HepG2 (cell line): Measurements from ENCODE around the gene SLIT1. TPM values are rescaled to one million over a fixed set of nuclear protein-coding genes. Genes with fewer than 3 reads are reported as not detected.

Experiments
- ATAC-seq: fragments of 200-7000 bp; cut with Tn5 transposase; 3 replicates; pipeline ENCODE4 v1.9.1; 2020; ENCODE audit warnings: mild to moderate bottlenecking, moderate library complexity
- BruUV-seq: library from RNA; stranded (reverse); fragments of 400-500 nt; replicated peaks from 2 replicates; lab custom pipeline; 2021; lab: Mats Ljungman, UMichigan
- CTCF ChIA-PET: fragments of 300-600 bp; formaldehyde crosslinking; extraction: SDS; loops from one replicate; lab custom pipeline; 2021; ENCODE audit warnings: low total read pairs, inconsistent platforms, low intra/inter-chr PET ratio; lab: Yijun Ruan, JAX
- POLR2A ChIA-PET: fragments of 350-600 bp; sonication (Branson Sonifier 250); formaldehyde crosslinking; loops from one replicate; lab custom pipeline; 2020; ENCODE audit warnings: antibody characterized with exemption, inconsistent platforms; lab: Yijun Ruan, JAX
- DNase-seq: peaks from one replicate; pipeline ENCODE4 v3.0.0-alpha.2; 2015; ENCODE audit warnings: low spot score
- FAIRE-seq: peaks from 3 replicates; lab custom pipeline; 2011; peaks lifted over from hg19 to GRCh38; lab: Jason Lieb, UNC
- H2AFZ ChIP-seq: one replicate; pipeline ENCODE4 v1.6.1; 2011; ENCODE audit warnings: low read length, inconsistent platforms
- H3K27ac ChIP-seq: fragments of 300-600 bp; 3 replicates; pipeline ENCODE4 v1.8.0; 2011; ENCODE audit warnings: mixed run types, mild to moderate bottlenecking, mixed read lengths, low read length, inconsistent platforms; ENCODE audit not compliant: insufficient read depth; ENCODE audit errors: extremely low read length
- H3K27me3 ChIP-seq, 2 experiments: fragments of 200-600 bp in 1 of 2; 2 replicates in 1 of 2; 3 replicates in 1 of 2; pipeline versions ENCODE4 v1.6.0 to v1.8.0; 2011; ENCODE audit warnings: low read length in 2 of 2, mild to moderate bottlenecking in 2 of 2, moderate library complexity in 2 of 2, inconsistent platforms in 1 of 2; ENCODE audit not compliant: insufficient read depth in 2 of 2, control insufficient read depth in 1 of 2
- H3K36me3 ChIP-seq, 2 experiments: fragments of 200-600 bp in 1 of 2; replicated peaks in 1 of 2; 2 replicates in 1 of 2; 3 replicates in 1 of 2; pipeline versions ENCODE4 v1.5.1 to v1.8.0; 2011; ENCODE audit warnings: low read length in 2 of 2, inconsistent platforms in 1 of 2; ENCODE audit not compliant: insufficient read depth in 2 of 2, control insufficient read depth in 1 of 2
- H3K4me1 ChIP-seq: 2 replicates; pipeline ENCODE4 v1.5.1; 2012; ENCODE audit warnings: low read length, inconsistent platforms; ENCODE audit not compliant: insufficient read depth
- H3K4me2 ChIP-seq: 2 replicates; pipeline ENCODE4 v1.6.0; 2011; ENCODE audit warnings: low read depth, low read length, inconsistent platforms
- H3K4me3 ChIP-seq, 3 experiments: fragments of 200-600 bp in 1 of 3; sonication (generic), shearing (Covaris generic) in 1 of 3; replicated peaks in 1 of 3; 2 replicates each; pipeline ENCODE4 v1.5.1; 2011 to 2016; ENCODE audit warnings: low read length in 3 of 3, inconsistent platforms in 2 of 3, low read depth in 2 of 3, mild to moderate bottlenecking in 2 of 3, control low read depth in 1 of 3, mixed read lengths in 1 of 3; ENCODE audit not compliant: insufficient read depth in 1 of 3
- H3K79me2 ChIP-seq: one replicate; pipeline ENCODE4 v1.6.1; 2011; ENCODE audit warnings: low read length, inconsistent platforms; ENCODE audit not compliant: insufficient read depth
- H3K9ac ChIP-seq: 2 replicates; pipeline ENCODE4 v1.6.0; 2011; ENCODE audit warnings: mild to moderate bottlenecking, low read depth, low read length, inconsistent platforms; ENCODE audit not compliant: insufficient read depth
- H3K9me3 ChIP-seq: 2 replicates; pipeline ENCODE4 v1.5.1; 2012; ENCODE audit warnings: mild to moderate bottlenecking, low read length
- H4K20me1 ChIP-seq: 2 replicates; pipeline ENCODE4 v1.6.0; 2011; ENCODE audit warnings: inconsistent platforms, mild to moderate bottlenecking, low read length, moderate library complexity; ENCODE audit not compliant: insufficient read depth
- CHD4 ChIP-seq: fragments of 200-600 bp; sonication (generic); IDR thresholded peaks from 2 replicates; pipeline ENCODE4 v1.7.0; 2017; ENCODE audit warnings: mild to moderate bottlenecking, low read length, borderline replicate concordance
- DRAP1 ChIP-seq: IDR thresholded peaks from 2 replicates; pipeline ENCODE4 v1.6.1; 2016; ENCODE audit warnings: missing genetic modification reagents, missing compliant biosample characterization
- HOXA7 ChIP-seq: sonication (generic); formaldehyde crosslinking; IDR thresholded peaks from 2 replicates; pipeline ENCODE4 v1.8.1; 2022; ENCODE audit warnings: mild to moderate bottlenecking, missing genetic modification reagents, moderate library complexity
- KDM1A ChIP-seq: IDR thresholded peaks from 2 replicates; pipeline ENCODE4 v1.6.1; 2016; ENCODE audit warnings: missing compliant biosample characterization
- MEIS1 ChIP-seq: sonication (generic); formaldehyde crosslinking; IDR thresholded peaks from 2 replicates; pipeline ENCODE4 v1.9.0; 2021; ENCODE audit warnings: mild to moderate bottlenecking, missing genetic modification reagents, moderate library complexity, borderline replicate concordance
- MTF2 ChIP-seq: sonication (generic); formaldehyde crosslinking; IDR thresholded peaks from 2 replicates; pipeline ENCODE4 v1.5.0; 2020; ENCODE audit warnings: missing genetic modification reagents, borderline replicate concordance
- NFE2L1 ChIP-seq: sonication (generic); formaldehyde crosslinking; IDR thresholded peaks from 2 replicates; pipeline ENCODE4 v1.4.0; 2020; ENCODE audit warnings: missing genetic modification reagents, mild to moderate bottlenecking, borderline replicate concordance
- NFYC ChIP-seq: IDR thresholded peaks from 2 replicates; pipeline ENCODE4 v1.6.1; 2016; ENCODE audit warnings: missing genetic modification reagents, missing compliant biosample characterization
- RARG ChIP-seq: sonication (generic); formaldehyde crosslinking; IDR thresholded peaks from 2 replicates; pipeline ENCODE4 v1.4.0; 2020; ENCODE audit warnings: low read depth, mild to moderate bottlenecking, missing genetic modification reagents
- ZBTB33 ChIP-seq: sonication (generic); formaldehyde crosslinking; IDR thresholded peaks from 2 replicates; pipeline ENCODE4 v1.4.0; 2020; ENCODE audit warnings: missing genetic modification reagents
- ZNF383 ChIP-seq: sonication (generic); formaldehyde crosslinking; IDR thresholded peaks from 2 replicates; pipeline ENCODE4 v1.4.0; 2020; ENCODE audit warnings: missing genetic modification reagents, mild to moderate bottlenecking, borderline replicate concordance
- ZNF558 ChIP-seq: sonication (generic); formaldehyde crosslinking; IDR thresholded peaks from 2 replicates; pipeline ENCODE4 v1.9.0; 2022; ENCODE audit warnings: mild to moderate bottlenecking, missing genetic modification reagents, borderline replicate concordance
- ZNF691 ChIP-seq: sonication (generic); formaldehyde crosslinking; IDR thresholded peaks from 2 replicates; pipeline ENCODE4 v1.4.0; 2020; ENCODE audit warnings: missing genetic modification reagents, low read depth, mild to moderate bottlenecking, borderline replicate concordance
- ZNF720 ChIP-seq: sonication (generic); formaldehyde crosslinking; IDR thresholded peaks from 2 replicates; pipeline ENCODE4 v1.4.0; 2020; ENCODE audit warnings: missing genetic modification reagents
- ZNF772 ChIP-seq: sonication (generic); formaldehyde crosslinking; IDR thresholded peaks from 2 replicates; pipeline ENCODE4 v1.5.0; 2020; ENCODE audit warnings: mild to moderate bottlenecking, missing genetic modification reagents
- WGBS: methylation state at CpG from one replicate; pipeline ENCODE4 v1.1.6; 2017; ENCODE audit warnings: low lambda C conversion rate; 5-methylcytosine and 5-hydroxymethylcytosine counted together
- in situ Hi-C: cut with HindIII; loops from 2 replicates; pipeline ENCODE4 v1.10.0; 2017; ENCODE audit warnings: low pct_unique_long_range_greater_than_20kb; ENCODE audit not compliant: extremely low pct_ligation_motif_present
- intact Hi-C: fragments of 100-400 bp; cut with micrococcal nuclease; formaldehyde crosslinking; loops from one replicate; pipeline ENCODE4 v1.10.0; 2022; ENCODE audit not compliant: unreplicated experiment
- polyA plus RNA-seq, 8 experiments: library from polyadenylated mRNA; depleted of rRNA in 3 of 8; stranded (reverse) in 7 of 8; unstranded in 1 of 8; fragments of >200 nt; fragmentation: Illumina TruSeq in 4 of 8; extraction: Trizol in 4 of 8; gene quantifications; 2 replicates each; pipeline versions ENCODE4 v1.2.1 to v1.2.3, GENCODE V29; 2011 to 2016; ENCODE audit warnings: low read depth in 4 of 8, missing spikeins in 1 of 8, mixed read lengths in 1 of 8; ENCODE audit not compliant: insufficient read depth in 1 of 8
- total RNA-seq, 5 experiments: library from RNA; depleted of rRNA; stranded (reverse); fragments of >200 nt; fragmentation: Illumina TruSeq; extraction: Trizol; gene quantifications; 2 replicates each; pipeline ENCODE4 v1.2.3, GENCODE V29; 2016; ENCODE audit warnings: low read depth in 1 of 5

The SLIT1 gene
- total and polyA plus RNA-seq, 2 of the 13 experiments (the other 11 are each of a cell fraction or from before 2014, with no cell fraction given) = 0.09 to 0.33 TPM

GRCh38 chr10:97175586-97175985 lies 10.2 kb downstream of the SLIT1 start:
- Histone ChIP-seq H3K9me3 (no peaks in the 10 kb centered on the region), H3K79me2 (no peaks in the 10 kb centered on the region), H4K20me1 (no peaks in the 10 kb centered on the region), H3K4me1 (peaks cover 7% of the 10 kb centered on the region; the same call in 1 of the 2 replicates), H3K36me3 (no peaks in the 10 kb centered on the region), H3K27ac (no peak overlapping the region), H3K4me2 (no peak overlapping the region), H3K4me3 (no peak overlapping the region), H3K9ac (no peak overlapping the region), H3K27me3 (peaks cover 3 to 76% of the 10 kb centered on the region in 2 experiments), H2AFZ (no peak overlapping the region)
- 32% methylated on average over 4 of the region's 4 CpGs for WGBS
- ChIA-PET CTCF (no interaction called here), POLR2A (no interaction called here)
- DNase-seq (no peak), FAIRE-seq (no peak), ATAC-seq (no peak)
- TF ChIP-seq CHD4 = no peak
- TF ChIP-seq ZNF720 (CRISPR knock-in tag) = no peak
- TF ChIP-seq HOXA7 (CRISPR knock-in tag) = no peak
- no peak for TF ChIP-seq ZNF772 (CRISPR knock-in tag)
- no peak for TF ChIP-seq NFE2L1
- TF ChIP-seq KDM1A (CRISPR knock-in tag) = no peak
- no TSS peak for BruUV-seq
- intact Hi-C loops = no loop called here
- in situ Hi-C loops = no loop called here

GRCh38 chr10:97174941-97175340 lies 10.8 kb downstream of the SLIT1 start:
- BruUV-seq = no TSS peak
- Histone ChIP-seq H3K27me3 (peaks cover 3 to 76% of the 10 kb centered on the region in 2 experiments), H3K36me3 (no peaks in the 10 kb centered on the region), H4K20me1 (no peaks in the 10 kb centered on the region), H3K9ac (no peak overlapping the region), H3K4me1 (peaks cover 13% of the 10 kb centered on the region; the same call in 1 of the 2 replicates), H3K4me2 (no peak overlapping the region), H3K4me3 (no peak overlapping the region), H3K27ac (no peak overlapping the region), H3K9me3 (no peaks in the 10 kb centered on the region), H2AFZ (no peak overlapping the region), H3K79me2 (no peaks in the 10 kb centered on the region)
- DNase-seq = no peak
- in situ Hi-C loops (no loop called here), intact Hi-C loops (no loop called here)
- no peak for TF ChIP-seq ZNF691 (CRISPR knock-in tag)
- TF ChIP-seq ZBTB33 (CRISPR knock-in tag) = no peak
- TF ChIP-seq NFYC (CRISPR knock-in tag) = no peak
- TF ChIP-seq ZNF558 (CRISPR knock-in tag) = no peak
- TF ChIP-seq MTF2 (CRISPR knock-in tag) = no peak
- TF ChIP-seq ZNF383 (CRISPR knock-in tag) = no peak
- TF ChIP-seq RARG = no peak
- no peak for TF ChIP-seq MEIS1 (CRISPR knock-in tag)
- TF ChIP-seq DRAP1 (CRISPR knock-in tag) = no peak
- ChIA-PET CTCF (no interaction called here), POLR2A (no interaction called here)
- no peak for ATAC-seq
- FAIRE-seq = no peak
